ENCODE results near the gene E2F2. TPM values are rescaled to one million over a fixed set of nuclear protein-coding genes. Genes with fewer than 3 reads are reported as not detected.
A peak's percentile ranks its signal among the peaks of the same experiment; 100 is the strongest.

The E2F2 gene
- polyA plus RNA-seq (ENCODE audit: insufficient read length in 3 of 3), result 1 to 10 TPM; 3.8 to 4.7 (median 4.5) TPM

- peak in 1 of 3 donors; percentile 56 for DNase-seq (ENCODE audit: low read depth in 3 of 3, low spot score in 2 of 3)
Measured at GRCh38 chr1:23530747-23531561, at the start of gene E2F2. E2F2 (minus strand) TSS chr1:23531233; CDS start chr1:23530793, 440 bp downstream.

GRCh38 chr1:23578997-23579363 is 47.9 kb upstream of the E2F2 start:
- no peak for DNase-seq (ENCODE audit: low read depth in 3 of 3, low spot score in 2 of 3)

- DNase-seq (ENCODE audit: low read depth in 3 of 3, low spot score in 2 of 3), result no peak
Measured at GRCh38 chr1:23578311-23578996, 47.4 kb upstream of the E2F2 start.

- DNase-seq (ENCODE audit: low read depth in 3 of 3, low spot score in 2 of 3), result no peak
Measured at GRCh38 chr1:23577056-23578004, 46.3 kb upstream of the E2F2 start.

GRCh38 chr1:23576338-23577055 is 45.5 kb upstream of the E2F2 start:
- DNase-seq (ENCODE audit: low read depth in 3 of 3, low spot score in 2 of 3), result no peak

GRCh38 chr1:23575226-23575810 is 44.3 kb upstream of the E2F2 start:
- DNase-seq (ENCODE audit: low read depth in 3 of 3, low spot score in 2 of 3), result no peak

- no peak for DNase-seq (ENCODE audit: low read depth in 3 of 3, low spot score in 2 of 3)
Measured at GRCh38 chr1:23574265-23574754, 43.3 kb upstream of the E2F2 start.

GRCh38 chr1:23573574-23574182 is 42.6 kb upstream of the E2F2 start:
- DNase-seq (ENCODE audit: low read depth in 3 of 3, low spot score in 2 of 3), result no peak

- DNase-seq (ENCODE audit: low read depth in 3 of 3, low spot score in 2 of 3), result no peak
Measured at GRCh38 chr1:23571465-23571864, 40.4 kb upstream of the E2F2 start.

GRCh38 chr1:23570001-23570691 is 39.1 kb upstream of the E2F2 start:
- no peak for DNase-seq (ENCODE audit: low read depth in 3 of 3, low spot score in 2 of 3)

GRCh38 chr1:23568608-23569383 is 37.8 kb upstream of the E2F2 start:
- DNase-seq (ENCODE audit: low read depth in 3 of 3, low spot score in 2 of 3), result no peak

GRCh38 chr1:23567996-23568607 is 37.1 kb upstream of the E2F2 start:
- DNase-seq (ENCODE audit: low read depth in 3 of 3, low spot score in 2 of 3), result no peak

GRCh38 chr1:23567629-23567995 is 36.6 kb upstream of the E2F2 start:
- no peak for DNase-seq (ENCODE audit: low read depth in 3 of 3, low spot score in 2 of 3)

GRCh38 chr1:23566304-23566703 is 35.3 kb upstream of the E2F2 start:
- DNase-seq (ENCODE audit: low read depth in 3 of 3, low spot score in 2 of 3), result no peak

GRCh38 chr1:23565776-23566175 is 34.7 kb upstream of the E2F2 start:
- DNase-seq (ENCODE audit: low read depth in 3 of 3, low spot score in 2 of 3), result no peak

GRCh38 chr1:23564529-23565122 is 33.6 kb upstream of the E2F2 start:
- DNase-seq (ENCODE audit: low read depth in 3 of 3, low spot score in 2 of 3), result no peak

GRCh38 chr1:23563755-23564374 is 32.8 kb upstream of the E2F2 start:
- no peak for DNase-seq (ENCODE audit: low read depth in 3 of 3, low spot score in 2 of 3)
